PC-9 (cell line): ENCODE results near the gene AGAP3. TPM values are rescaled to one million over a fixed set of nuclear protein-coding genes. Genes with fewer than 3 reads are reported as not detected.

Experiments used
- BruUV-seq: library from RNA; stranded (reverse); fragments of 400-500 nt; replicated peaks from 2 replicates; lab custom pipeline; 2021; lab: Mats Ljungman, UMichigan
- CTCF ChIA-PET: fragments of 300-600 bp; sonication (Branson Sonifier 250); formaldehyde crosslinking; loops from one replicate; lab custom pipeline; 2022; ENCODE audit warnings: antibody characterized with exemption; lab: Charles Lee
- POLR2A ChIA-PET: fragments of 300-600 bp; sonication (Branson Sonifier 250); formaldehyde crosslinking; loops from one replicate; lab custom pipeline; 2022; ENCODE audit warnings: antibody characterized with exemption; ENCODE audit not compliant: unreplicated experiment; lab: Charles Lee
- DNase-seq, 2 experiments: peaks; one replicate each; pipeline versions ENCODE4 v3.0.0 to v3.0.0-alpha.2; 2015 to 2022; ENCODE audit warnings: mixed read lengths in 1 of 2
- H2AFZ ChIP-seq: fragments of 200-600 bp; sonication (generic); 2 replicates; pipeline ENCODE4 v1.8.1; 2017; ENCODE audit warnings: antibody characterized with exemption
- H3F3A ChIP-seq: fragments of 200-600 bp; sonication (generic); 2 replicates; pipeline ENCODE4 v1.8.1; 2017; ENCODE audit warnings: antibody characterized with exemption, mild to moderate bottlenecking, low read depth; ENCODE audit not compliant: insufficient read depth
- H3K27ac ChIP-seq: fragments of 200-600 bp; sonication (generic); 2 replicates; pipeline ENCODE4 v1.6.1; 2016; ENCODE audit warnings: mixed run types
- H3K27me3 ChIP-seq: fragments of 200-600 bp; sonication (generic); 2 replicates; pipeline ENCODE4 v1.6.1; 2016; ENCODE audit warnings: low read depth, mixed run types; ENCODE audit not compliant: insufficient read depth
- H3K36me3 ChIP-seq: fragments of 200-600 bp; sonication (generic); 2 replicates; pipeline ENCODE4 v1.6.1; 2016; ENCODE audit warnings: low read depth, mixed run types
- H3K4me1 ChIP-seq: fragments of 200-600 bp; sonication (generic); replicated peaks from 2 replicates; pipeline ENCODE4 v1.6.1; 2016; ENCODE audit warnings: mixed run types; ENCODE audit not compliant: insufficient read depth
- H3K4me2 ChIP-seq: fragments of 200-600 bp; sonication (generic); 2 replicates; pipeline ENCODE4 v1.6.1; 2017; ENCODE audit warnings: mixed run types
- H3K4me3 ChIP-seq: fragments of 200-600 bp; sonication (generic); 2 replicates; pipeline ENCODE4 v1.6.1; 2016; ENCODE audit warnings: mixed run types
- H3K79me2 ChIP-seq: fragments of 200-600 bp; sonication (generic); 2 replicates; pipeline ENCODE4 v1.6.1; 2017; ENCODE audit warnings: low read depth, mixed run types
- H3K9me2 ChIP-seq: fragments of 200-600 bp; sonication (generic); 2 replicates; pipeline ENCODE4 v1.8.1; 2017; ENCODE audit warnings: mild to moderate bottlenecking; ENCODE audit not compliant: insufficient read depth
- H3K9me3 ChIP-seq: fragments of 200-600 bp; sonication (generic); 2 replicates; pipeline ENCODE4 v1.8.1; 2016; ENCODE audit warnings: low read depth; ENCODE audit not compliant: insufficient read depth
- H4K20me1 ChIP-seq: fragments of 200-600 bp; sonication (generic); 2 replicates; pipeline ENCODE4 v1.8.1; 2017; ENCODE audit not compliant: insufficient read depth
- CTCF ChIP-seq: fragments of 200-600 bp; sonication (generic); conservative IDR thresholded peaks from 2 replicates; pipeline ENCODE4 v1.6.1; 2017; ENCODE audit warnings: mixed run types, antibody characterized with exemption, mild to moderate bottlenecking, moderate library complexity
- EZH2 ChIP-seq: fragments of 200-600 bp; sonication (generic); IDR thresholded peaks from 2 replicates; pipeline ENCODE4 v1.8.0; 2017; ENCODE audit warnings: antibody characterized with exemption, low read depth
- intact Hi-C: fragments of 100-400 bp; cut with micrococcal nuclease; formaldehyde crosslinking; loops from one replicate; pipeline ENCODE4 v1.10.0; 2022; ENCODE audit not compliant: unreplicated experiment
- total RNA-seq: library from RNA; stranded (reverse); gene quantifications from 2 replicates; pipeline ENCODE4 v1.2.3, GENCODE V29; 2021

AGAP3 gene
- total RNA-seq, 1 experiment from 2014 or later, result 103 TPM

GRCh38 chr7:151124481-151124880 lies 38.2 kb downstream of the AGAP3 start:
- DNase-seq, result no peak
- POLR2A ChIA-PET, result interaction anchor here (0.5 kb wide), 1 partner anchor 833 kb away, joined by 3 read pairs; no protein-coding TSS in a partner anchor
- Histone ChIP-seq H3K9me3 (no peaks in the 10 kb centered on the region), H3K36me3 (no peaks in the 10 kb centered on the region), H3K9me2 (no peaks in the 10 kb centered on the region), H4K20me1 (peaks cover 11% of the 10 kb centered on the region), H2AFZ (no peak overlapping the region), H3K27ac (no peak overlapping the region), H3K4me1 (no peaks in the 10 kb centered on the region), H3F3A (no peaks in the 10 kb centered on the region; the same call in 1 of the 2 replicates), H3K27me3 (no peaks in the 10 kb centered on the region), H3K4me3 (no peak overlapping the region), H3K4me2 (no peak overlapping the region), H3K79me2 (no peaks in the 10 kb centered on the region)
- no TSS peak for BruUV-seq
- TF ChIP-seq EZH2, result no peak
- TF ChIP-seq CTCF, result no peak
- intact Hi-C loops, result loop anchor here (1.0 kb wide), 2 partner anchors 48 to 179 kb away; no protein-coding TSS in a partner anchor
- CTCF ChIA-PET, result interaction anchor here (1.0 kb wide), 2 partner anchors 33 to 103 kb away, joined by 3 to 4 read pairs; partner anchors contain the start of gene ABCF2

- Histone ChIP-seq H2AFZ (no peak overlapping the region), H4K20me1 (peaks cover 11% of the 10 kb centered on the region), H3K4me2 (no peak overlapping the region), H3K36me3 (no peaks in the 10 kb centered on the region), H3K9me3 (no peaks in the 10 kb centered on the region), H3K27me3 (no peaks in the 10 kb centered on the region), H3K27ac (no peak overlapping the region), H3K4me1 (no peaks in the 10 kb centered on the region), H3F3A (no peaks in the 10 kb centered on the region; the same call in 1 of the 2 replicates), H3K79me2 (no peaks in the 10 kb centered on the region), H3K4me3 (no peak overlapping the region), H3K9me2 (no peaks in the 10 kb centered on the region)
- TF ChIP-seq CTCF, result no peak
- TF ChIP-seq EZH2, result no peak
- ChIA-PET POLR2A (no interaction called here), CTCF (no interaction called here)
- intact Hi-C loops, result loop anchor here (1.0 kb wide), 2 partner anchors 47 to 178 kb away; no protein-coding TSS in a partner anchor
- no TSS peak for BruUV-seq
- no peak for DNase-seq
Observed at GRCh38 chr7:151124899-151125399, 38.7 kb downstream of the AGAP3 start.

- no peaks in the 10 kb centered on the region for H3K79me2 ChIP-seq
- no peaks in the 10 kb centered on the region for H3K36me3 ChIP-seq
- DNase-seq, result no peak
- POLR2A ChIA-PET, result no interaction called here
- no peaks in the 10 kb centered on the region for H3K27me3 ChIP-seq
- no peaks in the 10 kb centered on the region for H3K4me1 ChIP-seq
- TF ChIP-seq CTCF, result no peak
- no peak for TF ChIP-seq EZH2
- no peaks in the 10 kb centered on the region; the same call in 1 of the 2 replicates for H3F3A ChIP-seq
- no peak overlapping the region for H3K4me3 ChIP-seq
- H3K4me2 ChIP-seq, result no peak overlapping the region
- H2AFZ ChIP-seq, result no peak overlapping the region
- no peak overlapping the region for H3K27ac ChIP-seq
- intact Hi-C loops, result no loop called here
- no peaks in the 10 kb centered on the region for H3K9me2 ChIP-seq
- no TSS peak for BruUV-seq
- CTCF ChIA-PET, result interaction anchor here (0.7 kb wide), 1 partner anchor 13 kb away, joined by 8 read pairs; no protein-coding TSS in a partner anchor
- H4K20me1 ChIP-seq, result peaks cover 11% of the 10 kb centered on the region
- H3K9me3 ChIP-seq, result no peaks in the 10 kb centered on the region
Observed at GRCh38 chr7:151125470-151125845, 39.2 kb downstream of the AGAP3 start.
